ENCODE data around the gene FMO5. TPM values are rescaled to one million over a fixed set of nuclear protein-coding genes. Genes with fewer than 3 reads are reported as not detected.
"Not testable (repeated sequence)": the region's sequence is repeated elsewhere in the genome, so short reads cannot be mapped to it uniquely, and the experiment has no call there.

Gene FMO5
- total RNA-seq, 1 donor from 2014 or later, result 3.6 TPM

DNA sequence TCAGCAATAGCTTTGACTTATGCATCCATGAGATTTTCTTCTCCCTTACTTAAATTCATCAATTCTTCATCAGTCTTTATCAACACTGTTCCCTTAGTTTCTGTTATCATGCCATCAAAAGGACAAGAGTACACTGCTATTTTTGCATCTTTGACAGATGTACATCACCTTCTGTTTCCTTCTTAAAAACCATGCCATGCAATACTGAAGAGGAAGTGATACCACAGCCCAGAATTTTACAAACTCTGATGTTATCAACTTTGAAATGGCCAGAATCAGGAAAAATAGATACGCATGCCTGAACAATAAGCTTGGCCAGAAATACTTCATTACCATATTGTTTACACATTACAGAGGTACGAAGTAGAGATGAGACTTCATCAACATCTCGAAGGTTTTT is 21.1 kb downstream of the FMO5 start:
- DNase-seq, result no peak

GRCh38 chr1:147202576-147202975 is 22.6 kb downstream of the FMO5 start:
- DNase-seq, result no peak

GRCh38 chr1:147201786-147202185 is 23.4 kb downstream of the FMO5 start:
- DNase-seq, result no peak

- DNase-seq, result no peak
Measured at GRCh38 chr1:147201276-147201675, 23.9 kb downstream of the FMO5 start.

DNA sequence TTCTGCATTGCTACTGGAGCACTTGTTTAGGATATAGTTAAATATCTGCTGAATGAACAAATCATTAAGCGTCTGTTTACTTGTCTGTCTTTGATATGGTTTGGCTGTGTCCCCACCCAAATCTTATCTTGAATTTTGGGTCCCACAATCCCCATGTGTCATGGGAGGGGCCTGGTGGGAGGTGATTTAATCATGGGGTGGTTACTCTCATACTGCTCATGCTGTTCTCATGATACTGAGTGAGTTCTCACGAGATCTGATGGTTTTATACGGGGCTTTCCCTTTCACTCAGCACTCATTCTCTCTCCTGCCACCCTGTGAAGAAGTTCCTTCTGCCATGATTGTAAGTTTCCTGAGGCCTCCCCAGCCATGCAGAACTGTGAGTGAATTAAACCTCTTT is 27.8 kb downstream of the FMO5 start:
- not testable (repeated sequence) for DNase-seq

- DNase-seq, result no peak
Measured at GRCh38 chr1:147189514-147189913, 35.6 kb downstream of the FMO5 start.

DNA sequence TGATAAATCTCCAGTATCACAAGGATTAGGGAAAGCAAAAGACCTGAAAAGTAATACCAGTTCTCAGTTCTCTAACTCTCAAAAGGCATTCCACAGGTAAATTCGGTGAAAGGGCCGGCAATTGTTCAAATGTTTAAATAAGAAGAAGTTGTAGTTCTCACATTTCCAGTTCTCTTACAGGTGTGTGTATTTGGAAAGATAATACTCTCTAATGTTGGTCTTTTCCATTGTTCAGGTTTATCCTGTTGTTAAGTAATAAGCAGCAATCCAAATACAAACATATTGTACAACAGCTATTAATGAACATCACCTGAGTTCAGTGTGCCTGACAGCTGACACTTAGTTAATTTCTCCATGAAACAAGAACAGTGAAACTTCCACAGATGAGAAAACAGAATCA is 39.7 kb downstream of the FMO5 start:
- no peak for DNase-seq

- DNase-seq, result peak; percentile 21
Measured at GRCh38 chr1:147177611-147178380, 47.3 kb downstream of the FMO5 start.

DNA sequence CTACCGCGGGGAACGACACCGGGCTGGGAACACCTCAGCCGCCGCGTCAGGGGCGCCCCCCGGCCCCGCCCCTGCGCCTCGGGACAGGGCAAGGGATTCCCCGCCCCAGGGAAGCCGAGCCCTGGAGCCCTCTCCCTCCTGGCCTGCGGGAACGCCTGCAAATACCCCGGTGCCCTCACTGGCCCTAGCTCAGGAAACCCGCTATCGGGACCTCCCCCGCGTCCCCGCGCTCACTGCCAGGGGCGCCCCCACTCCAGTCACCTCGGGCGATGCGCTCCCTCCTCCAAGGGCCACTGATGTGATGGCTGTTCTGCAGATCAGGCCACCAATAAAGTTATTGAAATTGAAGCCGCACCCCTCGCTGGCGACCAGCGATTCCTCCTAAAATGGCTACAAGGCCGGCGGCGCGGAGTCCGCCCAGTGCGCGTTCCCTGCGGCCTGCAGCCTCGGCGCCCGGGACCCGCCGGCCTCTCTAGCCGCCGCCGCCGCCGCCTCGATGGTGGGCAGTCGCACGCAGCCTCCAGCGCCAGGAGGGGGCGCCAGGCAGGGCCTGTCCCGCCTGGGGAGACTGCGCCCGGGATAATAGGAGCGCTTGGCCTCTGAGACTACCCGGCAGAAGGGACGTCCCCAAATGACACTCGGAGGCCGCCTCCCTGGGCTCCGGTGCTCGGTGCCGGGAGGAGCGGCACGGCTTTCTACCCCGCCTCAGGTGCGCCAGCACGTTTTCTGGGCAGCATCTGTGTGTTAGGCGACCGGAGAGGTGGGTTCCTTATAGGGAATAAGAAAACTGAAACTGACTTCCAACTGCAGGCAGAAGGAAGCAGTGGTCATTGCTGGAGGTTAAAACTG is 52.7 kb downstream of the FMO5 start, which contains the start of gene PRKAB2:
TSS of gene PRKAB2 (minus strand) at position 303 of the 849 bp plus-strand sequence. CDS start 326 bp downstream, outside the sequence.
- DNase-seq, result peak; percentile 98

DNA sequence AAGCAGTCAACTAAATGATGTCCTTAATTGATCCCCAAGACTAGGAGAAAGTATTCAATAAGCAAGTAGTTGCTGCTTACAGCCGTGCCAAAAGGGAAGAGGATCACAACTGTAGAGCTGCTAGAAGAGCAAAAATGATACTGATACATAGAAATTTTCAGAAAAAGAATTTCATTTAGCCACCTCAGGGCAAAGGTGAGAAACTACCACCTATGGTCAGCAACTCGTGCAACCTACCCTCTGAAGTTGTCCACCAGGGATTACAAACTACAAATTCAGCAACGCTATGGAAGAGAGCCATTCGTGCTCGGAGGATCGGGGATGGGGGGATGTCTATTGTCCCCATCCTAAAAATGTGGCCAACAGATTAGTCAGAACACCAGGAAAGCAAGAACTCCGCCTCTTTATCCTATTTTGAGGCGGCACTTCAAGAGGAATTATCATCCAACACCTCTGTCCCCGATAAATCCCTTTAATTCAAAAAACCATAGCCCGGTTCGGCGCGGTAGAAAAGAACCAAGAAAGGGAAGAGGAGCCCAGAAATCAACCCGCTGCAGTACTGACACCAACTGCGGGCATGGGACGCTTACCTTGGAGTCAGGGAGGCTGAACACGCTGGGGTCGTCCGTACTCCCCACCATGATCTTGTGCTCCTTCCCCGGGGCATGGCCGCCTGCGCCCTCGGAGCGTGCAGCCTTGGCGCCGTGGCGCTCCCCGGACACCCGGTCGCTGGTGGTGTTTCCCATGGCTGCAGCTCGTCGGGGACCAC is 53.6 kb downstream of the FMO5 start:
- DNase-seq, result peak; percentile 38

DNA sequence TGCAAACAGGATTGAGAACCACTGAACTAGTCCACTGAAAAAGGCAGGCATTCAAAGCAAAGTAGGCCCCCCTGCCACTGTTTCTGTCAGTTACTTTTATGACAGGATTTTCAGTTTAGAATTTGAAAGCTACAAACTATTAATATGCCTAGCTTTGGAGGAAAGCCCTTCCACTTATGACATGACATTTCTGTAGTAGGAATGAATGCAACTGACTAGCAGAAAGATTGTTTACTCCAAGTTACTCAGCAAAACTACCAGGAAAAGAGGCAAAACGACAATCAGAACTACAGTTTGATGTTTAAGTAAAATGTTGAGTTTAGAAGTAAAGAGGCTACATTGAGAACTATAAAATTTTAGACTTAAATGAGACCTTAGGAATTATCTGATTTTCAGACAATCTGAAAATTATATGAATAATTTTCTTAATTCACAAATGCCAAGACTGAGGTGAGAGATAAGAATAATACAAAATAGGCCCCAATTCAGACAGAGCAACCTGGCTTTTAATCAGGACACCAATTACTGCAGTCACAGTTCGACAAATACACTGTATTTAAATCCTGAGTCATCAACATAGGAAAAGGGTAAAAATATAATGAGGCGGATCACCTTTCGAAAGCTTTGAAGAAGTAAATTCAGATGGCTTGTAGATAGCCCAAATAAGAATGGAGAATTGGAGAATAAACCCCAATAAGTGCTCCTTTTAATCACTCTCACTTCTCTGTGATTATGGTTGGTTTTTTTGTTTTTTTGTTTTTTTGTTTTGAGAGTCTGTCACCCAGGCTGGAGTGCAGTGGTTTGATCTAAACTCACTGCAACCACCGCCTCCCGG is 55.1 kb downstream of the FMO5 start:
- no peak for DNase-seq

DNA sequence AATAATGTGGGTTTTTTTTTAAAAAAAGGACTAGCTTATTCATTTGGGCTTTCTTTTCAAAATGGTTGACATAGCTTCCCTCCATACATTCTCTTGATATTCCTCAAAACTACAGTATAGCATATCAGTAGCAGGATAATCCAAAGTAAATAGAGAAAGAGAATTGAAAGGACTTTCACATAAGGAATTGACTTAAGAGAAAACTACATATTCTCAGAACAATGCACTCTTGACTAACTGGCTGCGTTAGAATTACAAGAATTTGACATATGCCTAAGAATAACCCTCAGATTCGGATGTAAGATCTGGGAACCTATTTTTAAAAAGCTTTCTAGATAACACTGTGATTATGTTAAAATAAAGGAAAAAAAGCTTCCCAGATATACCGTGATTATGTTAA is 56.0 kb downstream of the FMO5 start:
- no peak for DNase-seq

DNA sequence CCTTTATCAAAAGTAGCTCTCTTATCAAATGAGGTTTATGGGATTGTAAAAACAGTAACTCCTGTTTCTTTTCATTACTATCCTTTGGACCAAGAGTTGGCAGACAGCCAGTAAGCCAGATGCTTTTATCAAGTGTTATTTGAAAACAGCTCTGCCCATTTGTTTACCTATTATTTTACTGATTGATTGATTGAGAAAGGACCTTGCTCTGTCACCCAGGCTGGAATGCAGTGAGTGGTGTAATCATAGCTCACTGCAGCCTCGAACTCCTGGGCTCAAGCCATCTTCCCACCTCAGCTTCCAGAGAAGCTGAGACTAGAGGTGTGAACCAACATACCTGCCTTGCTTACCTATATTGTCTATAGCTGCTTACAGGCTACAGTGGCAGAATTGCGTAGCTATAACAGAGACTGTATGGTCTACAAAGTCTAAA is 56.5 kb downstream of the FMO5 start:
- peak; percentile 42 for DNase-seq

GRCh38 chr1:147167365-147167764 is 57.8 kb downstream of the FMO5 start:
- peak; percentile 40 for DNase-seq

DNA sequence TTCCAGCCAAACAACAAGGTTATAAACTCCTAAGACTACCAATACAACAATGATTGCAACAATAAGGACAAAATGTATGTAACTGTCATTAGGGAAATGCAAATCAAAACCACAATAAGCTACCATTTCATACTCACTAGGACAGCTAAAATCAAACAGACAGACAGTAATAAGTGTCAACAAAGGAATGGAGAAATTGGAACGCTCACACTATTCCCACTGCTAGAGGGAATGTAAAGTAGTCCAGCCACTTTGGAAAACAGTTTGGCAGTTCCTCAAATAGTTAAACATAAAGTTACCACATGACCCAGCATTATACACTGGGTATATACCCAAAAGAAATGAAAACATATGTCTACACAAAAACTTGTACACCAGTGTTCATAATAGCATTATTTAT is 62.1 kb downstream of the FMO5 start:
- no peak for DNase-seq

DNA sequence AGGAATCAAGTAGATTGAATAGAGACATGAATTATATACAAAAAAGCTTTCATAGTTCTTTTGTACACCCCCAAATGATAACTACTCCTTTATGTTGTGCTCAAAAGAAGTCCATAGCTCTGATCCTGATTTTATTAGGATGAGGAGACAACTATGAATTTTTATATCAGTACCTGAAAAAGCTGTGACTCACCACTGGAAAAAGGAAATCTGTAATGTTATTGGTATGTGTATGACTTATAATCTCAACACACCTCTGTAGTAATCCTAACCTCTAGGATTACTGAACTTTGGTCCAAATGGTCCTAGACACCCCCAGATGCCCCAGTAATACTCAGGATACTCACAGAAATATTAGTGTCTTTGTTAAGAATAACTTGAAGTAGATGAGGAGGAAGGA is 63.0 kb downstream of the FMO5 start:
- no peak for DNase-seq

DNA sequence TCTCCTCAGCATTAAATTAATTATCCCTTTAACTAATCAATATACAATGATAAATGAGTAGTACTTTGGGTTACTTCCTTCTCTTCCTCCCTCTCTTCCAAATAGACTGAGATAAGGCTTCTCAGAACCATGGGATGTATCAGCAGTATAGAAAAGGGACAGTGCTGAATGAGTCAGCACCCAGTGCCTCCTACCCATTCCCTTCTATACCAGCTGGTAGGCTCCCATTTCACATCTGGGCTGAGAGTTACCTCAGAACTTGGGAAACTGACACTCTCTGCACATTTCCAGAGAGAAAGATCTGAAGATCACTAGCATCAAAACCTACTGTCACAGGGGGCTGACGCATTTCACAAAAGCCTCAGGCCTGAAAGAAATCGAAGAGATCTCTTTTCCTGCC is 68.0 kb downstream of the FMO5 start:
- not testable (repeated sequence) for DNase-seq

GRCh38 chr1:147156642-147157041 is 68.5 kb downstream of the FMO5 start:
- DNase-seq, result no peak

- DNase-seq, result no peak
Measured at GRCh38 chr1:147152772-147153171, 72.4 kb downstream of the FMO5 start.

GRCh38 chr1:147151244-147151643 is 73.9 kb downstream of the FMO5 start:
- no peak for DNase-seq

DNA sequence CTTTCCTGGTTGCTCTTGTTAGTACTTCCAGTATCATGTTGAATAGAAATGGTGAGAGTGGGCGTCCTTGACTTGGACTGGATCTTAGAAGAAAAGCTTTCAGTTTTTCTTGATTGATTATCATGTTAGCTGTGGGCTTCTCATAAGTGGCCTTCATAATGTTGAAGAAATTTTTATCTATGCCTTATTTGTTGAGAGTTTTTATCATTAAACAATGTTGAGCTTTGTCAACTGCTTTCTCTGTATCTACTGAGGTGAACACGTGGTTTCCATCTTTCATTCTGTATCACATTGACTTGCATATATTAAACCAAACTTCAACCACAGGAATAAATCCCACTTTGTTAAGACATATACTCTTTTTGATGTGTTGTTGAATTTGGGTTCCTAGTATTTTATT is 82.3 kb downstream of the FMO5 start:
- DNase-seq, result no peak

Data from dermis blood vessel endothelial cell (primary cell).